A549 treated with CpdA at 1 μM for 4 hours (cell line): ENCODE data around the gene OR2AE1. TPM values are rescaled to one million over a fixed set of nuclear protein-coding genes. Genes with fewer than 3 reads are reported as not detected.

ENCODE experiments used
- total RNA-seq: library from RNA; stranded (reverse); fragments of 200-300 nt; extraction: Qiagen RNA extraction; gene quantifications from 5 replicates; pipeline ENCODE4 v1.2.3, GENCODE V29; 2022; ENCODE audit warnings: low read depth

OR2AE1 gene, protein sequence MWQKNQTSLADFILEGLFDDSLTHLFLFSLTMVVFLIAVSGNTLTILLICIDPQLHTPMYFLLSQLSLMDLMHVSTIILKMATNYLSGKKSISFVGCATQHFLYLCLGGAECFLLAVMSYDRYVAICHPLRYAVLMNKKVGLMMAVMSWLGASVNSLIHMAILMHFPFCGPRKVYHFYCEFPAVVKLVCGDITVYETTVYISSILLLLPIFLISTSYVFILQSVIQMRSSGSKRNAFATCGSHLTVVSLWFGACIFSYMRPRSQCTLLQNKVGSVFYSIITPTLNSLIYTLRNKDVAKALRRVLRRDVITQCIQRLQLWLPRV
- total RNA-seq = not detected in 5 replicates

DNA sequence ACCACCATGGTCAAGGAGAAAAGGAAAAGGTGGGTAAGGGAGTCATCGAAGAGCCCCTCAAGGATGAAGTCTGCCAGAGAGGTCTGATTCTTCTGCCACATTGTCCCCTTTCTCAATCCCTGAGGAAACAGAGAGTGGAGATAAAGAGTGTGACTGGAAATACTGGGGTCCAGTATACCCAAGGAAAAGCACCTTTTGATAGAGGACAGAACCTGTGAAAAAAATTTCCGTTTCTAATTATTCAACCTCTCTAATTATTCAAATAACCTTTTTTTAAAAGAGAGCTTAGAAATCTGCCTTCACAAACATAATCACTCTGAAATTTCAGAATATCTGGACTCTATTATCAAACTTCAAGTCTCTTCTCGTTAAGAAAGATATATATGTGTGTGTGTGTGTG lies at the start of gene OR2AE1:
TSS of gene OR2AE1 (minus strand) at position 101 of the 400 bp plus-strand sequence. CDS start at position 101, 0 bp downstream.

DNA sequence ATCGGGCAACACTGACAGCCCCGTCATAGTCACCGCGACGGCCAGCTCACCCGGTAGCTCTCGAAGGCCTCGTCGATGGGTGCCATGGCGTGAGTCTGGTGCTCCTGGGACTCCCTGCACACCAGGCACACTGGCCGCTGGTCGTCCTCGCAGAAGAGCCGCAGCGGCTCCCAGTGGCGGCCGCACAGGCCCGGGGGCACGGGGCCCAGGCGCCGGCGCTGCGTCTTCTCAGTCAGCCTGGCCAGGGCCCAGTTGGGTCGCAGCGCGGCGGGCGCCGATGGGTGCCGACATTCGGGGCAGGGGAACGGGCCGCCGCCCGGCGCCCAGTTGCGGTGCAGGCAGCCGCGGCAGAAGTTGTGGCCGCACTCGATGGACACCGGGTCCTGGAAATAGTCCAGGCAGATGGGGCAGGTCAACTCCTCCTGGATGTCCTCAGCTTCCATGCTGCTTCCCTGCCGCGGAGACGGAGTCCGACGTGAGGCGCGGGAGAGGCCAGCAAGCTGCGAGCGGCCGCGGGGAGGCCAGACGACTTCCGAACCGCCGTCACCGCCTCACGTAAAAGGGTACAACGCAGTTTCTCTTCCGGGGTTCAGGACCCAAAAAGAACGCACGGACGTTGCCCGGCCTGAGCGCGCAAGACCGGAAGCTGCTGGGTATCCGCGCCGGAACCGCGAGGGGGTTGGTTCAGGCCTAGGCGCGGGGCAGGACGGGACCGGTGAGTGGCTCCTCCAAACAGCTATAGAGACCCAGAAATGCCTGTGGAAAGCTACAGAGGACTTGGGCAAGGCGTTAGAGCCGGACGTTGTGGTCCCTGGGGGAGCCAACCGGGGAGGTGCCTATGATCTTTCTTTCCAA lies 42.4 kb upstream of the OR2AE1 start, which contains the start of gene TRIM4:
TSS of gene TRIM4 (minus strand) at position 572 of the 855 bp plus-strand sequence. CDS start at position 443, 129 bp downstream.

Other genes starting within 250 kb of the OR2AE1 start
- 1.4 to 1.9 TPM (median 1.6 TPM) in 5 replicates for gene CYP3A5, start 197.0 kb downstream of the OR2AE1 start, total RNA-seq
- gene CYP3A7, start 141.8 kb downstream of the OR2AE1 start, total RNA-seq = not detected in 5 replicates
- not detected in 5 replicates for gene CYP3A4, start 92.8 kb downstream of the OR2AE1 start, total RNA-seq
- not detected in 5 replicates for gene CYP3A43, start 49.0 kb downstream of the OR2AE1 start, total RNA-seq
- gene TRIM4, start 42.5 kb upstream of the OR2AE1 start, total RNA-seq = 25.5 to 27.8 TPM (median 26.6 TPM) in 5 replicates
- gene GJC3, start 52.6 kb upstream of the OR2AE1 start, total RNA-seq = 0.15 to 0.27 TPM (median 0.19 TPM) in 5 replicates
- not detected in 5 replicates for gene AZGP1, start 99.0 kb upstream of the OR2AE1 start, total RNA-seq
- gene ZKSCAN1, start 138.6 kb upstream of the OR2AE1 start, total RNA-seq = 6.6 to 11.3 TPM (median 9.3 TPM) in 5 replicates
- gene ZSCAN21, start 172.7 kb upstream of the OR2AE1 start, total RNA-seq = 10.0 to 12.2 TPM (median 10.5 TPM) in 5 replicates
- 17.8 to 24.8 TPM (median 18.8 TPM) in 5 replicates for gene ZNF3, start 204.7 kb upstream of the OR2AE1 start, total RNA-seq
- gene COPS6, start 211.9 kb upstream of the OR2AE1 start, total RNA-seq = 148 to 197 TPM (median 177 TPM) in 5 replicates
- gene MCM7, start 224.4 kb upstream of the OR2AE1 start, total RNA-seq = 241 to 254 TPM (median 244 TPM) in 5 replicates
- gene AP4M1, start 224.6 kb upstream of the OR2AE1 start, total RNA-seq = 14.2 to 17.9 TPM (median 16.1 TPM) in 5 replicates
- gene TAF6, start 242.3 kb upstream of the OR2AE1 start, total RNA-seq = 60.0 to 70.6 TPM (median 68.0 TPM) in 5 replicates
- 10.7 to 13.0 TPM (median 12.0 TPM) in 5 replicates for gene CNPY4, start 242.6 kb upstream of the OR2AE1 start, total RNA-seq
- 2.5 to 3.5 TPM (median 2.9 TPM) in 5 replicates for gene MBLAC1, start 249.9 kb upstream of the OR2AE1 start, total RNA-seq